GM12864 (cell line): ENCODE measurements around the gene SLC8B1.

Experiments
- DNase-seq: peaks from one replicate; pipeline ENCODE4 v3.0.0-alpha.2; 2011; ENCODE audit warnings: low read depth
- H3K4me3 ChIP-seq: 2 replicates; pipeline ENCODE4 v1.5.1; 2011; ENCODE audit warnings: mild to moderate bottlenecking, low read depth, low read length, control low read depth
- CTCF ChIP-seq: IDR thresholded peaks from 2 replicates; pipeline ENCODE4 v1.5.1; 2011; ENCODE audit warnings: low read depth, mild to moderate bottlenecking, moderate library complexity, low read length, control low read depth, inconsistent platforms; ENCODE audit errors: missing control alignments

Gene SLC8B1

GRCh38 chr12:113249546-113249945 is 85.4 kb downstream of the SLC8B1 start:
- TF ChIP-seq CTCF: no peak
- no peak for DNase-seq
- H3K4me3 ChIP-seq: no peak overlapping the region

GRCh38 chr12:113248842-113249435 is 86.0 kb downstream of the SLC8B1 start:
- no peak overlapping the region for H3K4me3 ChIP-seq
- no peak for TF ChIP-seq CTCF
- DNase-seq: no peak
